HepG2 (cell line): Measurements from ENCODE around the gene COPB2. TPM values are rescaled to one million over a fixed set of nuclear protein-coding genes. Genes with fewer than 3 reads are reported as not detected.
A peak's percentile ranks its signal among the peaks of the same experiment; 100 is the strongest.

Experiments used
- ATAC-seq: fragments of 200-7000 bp; cut with Tn5 transposase; 3 replicates; pipeline ENCODE4 v1.9.1; 2020; ENCODE audit warnings: mild to moderate bottlenecking, moderate library complexity
- BruUV-seq: library from RNA; stranded (reverse); fragments of 400-500 nt; replicated peaks from 2 replicates; lab custom pipeline; 2021; lab: Mats Ljungman, UMichigan
- CTCF ChIA-PET: fragments of 300-600 bp; formaldehyde crosslinking; extraction: SDS; loops from one replicate; lab custom pipeline; 2021; ENCODE audit warnings: low total read pairs, inconsistent platforms, low intra/inter-chr PET ratio; lab: Yijun Ruan, JAX
- POLR2A ChIA-PET: fragments of 350-600 bp; sonication (Branson Sonifier 250); formaldehyde crosslinking; loops from one replicate; lab custom pipeline; 2020; ENCODE audit warnings: antibody characterized with exemption, inconsistent platforms; lab: Yijun Ruan, JAX
- DNase-seq: peaks from one replicate; pipeline ENCODE4 v3.0.0-alpha.2; 2015; ENCODE audit warnings: low spot score
- FAIRE-seq: peaks from 3 replicates; lab custom pipeline; 2011; peaks lifted over from hg19 to GRCh38; lab: Jason Lieb, UNC
- H2AFZ ChIP-seq: one replicate; pipeline ENCODE4 v1.6.1; 2011; ENCODE audit warnings: low read length, inconsistent platforms
- H3K27ac ChIP-seq: fragments of 300-600 bp; 3 replicates; pipeline ENCODE4 v1.8.0; 2011; ENCODE audit warnings: mixed run types, mild to moderate bottlenecking, mixed read lengths, low read length, inconsistent platforms; ENCODE audit not compliant: insufficient read depth; ENCODE audit errors: extremely low read length
- H3K27me3 ChIP-seq, 2 experiments: fragments of 200-600 bp in 1 of 2; 2 replicates in 1 of 2; 3 replicates in 1 of 2; pipeline versions ENCODE4 v1.6.0 to v1.8.0; 2011; ENCODE audit warnings: low read length in 2 of 2, mild to moderate bottlenecking in 2 of 2, moderate library complexity in 2 of 2, inconsistent platforms in 1 of 2; ENCODE audit not compliant: insufficient read depth in 2 of 2, control insufficient read depth in 1 of 2
- H3K36me3 ChIP-seq, 2 experiments: fragments of 200-600 bp in 1 of 2; replicated peaks in 1 of 2; 2 replicates in 1 of 2; 3 replicates in 1 of 2; pipeline versions ENCODE4 v1.5.1 to v1.8.0; 2011; ENCODE audit warnings: low read length in 2 of 2, inconsistent platforms in 1 of 2; ENCODE audit not compliant: insufficient read depth in 2 of 2, control insufficient read depth in 1 of 2
- H3K4me1 ChIP-seq: 2 replicates; pipeline ENCODE4 v1.5.1; 2012; ENCODE audit warnings: low read length, inconsistent platforms; ENCODE audit not compliant: insufficient read depth
- H3K4me2 ChIP-seq: 2 replicates; pipeline ENCODE4 v1.6.0; 2011; ENCODE audit warnings: low read depth, low read length, inconsistent platforms
- H3K4me3 ChIP-seq, 3 experiments: fragments of 200-600 bp in 1 of 3; sonication (generic), shearing (Covaris generic) in 1 of 3; replicated peaks in 1 of 3; 2 replicates each; pipeline ENCODE4 v1.5.1; 2011 to 2016; ENCODE audit warnings: low read length in 3 of 3, inconsistent platforms in 2 of 3, low read depth in 2 of 3, mild to moderate bottlenecking in 2 of 3, control low read depth in 1 of 3, mixed read lengths in 1 of 3; ENCODE audit not compliant: insufficient read depth in 1 of 3
- H3K79me2 ChIP-seq: one replicate; pipeline ENCODE4 v1.6.1; 2011; ENCODE audit warnings: low read length, inconsistent platforms; ENCODE audit not compliant: insufficient read depth
- H3K9ac ChIP-seq: 2 replicates; pipeline ENCODE4 v1.6.0; 2011; ENCODE audit warnings: mild to moderate bottlenecking, low read depth, low read length, inconsistent platforms; ENCODE audit not compliant: insufficient read depth
- H3K9me3 ChIP-seq: 2 replicates; pipeline ENCODE4 v1.5.1; 2012; ENCODE audit warnings: mild to moderate bottlenecking, low read length
- H4K20me1 ChIP-seq: 2 replicates; pipeline ENCODE4 v1.6.0; 2011; ENCODE audit warnings: inconsistent platforms, mild to moderate bottlenecking, low read length, moderate library complexity; ENCODE audit not compliant: insufficient read depth
- AHR ChIP-seq: IDR thresholded peaks from 2 replicates; pipeline ENCODE4 v1.6.1; 2018; ENCODE audit warnings: missing genetic modification reagents, missing compliant biosample characterization
- ASH2L ChIP-seq: fragments of 300-600, 200-600 bp; sonication (generic); IDR thresholded peaks from 2 replicates; pipeline ENCODE4 v1.7.0; 2017; ENCODE audit warnings: low read depth, mild to moderate bottlenecking, moderate library complexity, mixed read lengths, low read length; ENCODE audit not compliant: insufficient read length
- KDM6A ChIP-seq: IDR thresholded peaks from 2 replicates; pipeline ENCODE4 v1.6.1; 2016; ENCODE audit warnings: low read depth
- MAZ ChIP-seq, 2 experiments: sonication (generic) in 1 of 2; formaldehyde crosslinking in 1 of 2; IDR thresholded peaks; 2 replicates each; pipeline versions ENCODE4 v1.5.0 to v1.6.1; 2012 to 2020; ENCODE audit warnings: low read depth in 2 of 2, mild to moderate bottlenecking in 2 of 2, borderline replicate concordance in 1 of 2, improper control_type of control experiment in 1 of 2, low read length in 1 of 2, missing genetic modification reagents in 1 of 2, moderate library complexity in 1 of 2
- NCOR1 ChIP-seq: fragments of 200-600 bp; sonication (generic); IDR thresholded peaks from 2 replicates; pipeline ENCODE4 v1.7.0; 2017; ENCODE audit warnings: antibody characterized with exemption, low read length, borderline replicate concordance
- SOX13 ChIP-seq, 3 experiments: fragments of 450-650 bp in 1 of 3; sonication (generic) in 1 of 3; formaldehyde crosslinking in 1 of 3; IDR thresholded peaks in 2 of 3; conservative IDR thresholded peaks in 1 of 3; 2 replicates each; pipeline versions ENCODE4 v1.5.0 to v1.6.1; 2016 to 2020; ENCODE audit warnings: antibody characterized with exemption in 1 of 3, mild to moderate bottlenecking in 1 of 3, missing compliant biosample characterization in 1 of 3, missing genetic modification reagents in 1 of 3, moderate library complexity in 1 of 3
- SP5 ChIP-seq: IDR thresholded peaks from 2 replicates; pipeline ENCODE4 v1.6.1; 2016; ENCODE audit warnings: low read depth, borderline replicate concordance
- ZMAT3 ChIP-seq: sonication (generic); formaldehyde crosslinking; conservative IDR thresholded peaks from 2 replicates; pipeline ENCODE4 v1.7.0; 2021; ENCODE audit warnings: missing genetic modification reagents
- ZNF225 ChIP-seq: sonication (generic); formaldehyde crosslinking; IDR thresholded peaks from 2 replicates; pipeline ENCODE4 v1.4.0; 2020; ENCODE audit warnings: mild to moderate bottlenecking, missing genetic modification reagents
- ZNF552 ChIP-seq: sonication (generic); formaldehyde crosslinking; IDR thresholded peaks from 2 replicates; pipeline ENCODE4 v1.9.0; 2022; ENCODE audit warnings: missing genetic modification reagents, mild to moderate bottlenecking, borderline replicate concordance
- ZNF570 ChIP-seq: sonication (generic); formaldehyde crosslinking; IDR thresholded peaks from 2 replicates; pipeline ENCODE4 v1.4.0; 2020; ENCODE audit warnings: mild to moderate bottlenecking, missing genetic modification reagents, borderline replicate concordance
- ZNF768 ChIP-seq: sonication (generic); formaldehyde crosslinking; IDR thresholded peaks from 2 replicates; pipeline ENCODE4 v1.4.0; 2020; ENCODE audit warnings: missing genetic modification reagents
- ZNF891 ChIP-seq: sonication (generic); formaldehyde crosslinking; IDR thresholded peaks from 2 replicates; pipeline ENCODE4 v1.5.0; 2020; ENCODE audit warnings: mild to moderate bottlenecking, missing genetic modification reagents
- WGBS: methylation state at CpG from one replicate; pipeline ENCODE4 v1.1.6; 2017; ENCODE audit warnings: low lambda C conversion rate; 5-methylcytosine and 5-hydroxymethylcytosine counted together
- in situ Hi-C: cut with HindIII; loops from 2 replicates; pipeline ENCODE4 v1.10.0; 2017; ENCODE audit warnings: low pct_unique_long_range_greater_than_20kb; ENCODE audit not compliant: extremely low pct_ligation_motif_present
- intact Hi-C: fragments of 100-400 bp; cut with micrococcal nuclease; formaldehyde crosslinking; loops from one replicate; pipeline ENCODE4 v1.10.0; 2022; ENCODE audit not compliant: unreplicated experiment
- polyA plus RNA-seq, 8 experiments: library from polyadenylated mRNA; depleted of rRNA in 3 of 8; stranded (reverse) in 7 of 8; unstranded in 1 of 8; fragments of >200 nt; fragmentation: Illumina TruSeq in 4 of 8; extraction: Trizol in 4 of 8; gene quantifications; 2 replicates each; pipeline versions ENCODE4 v1.2.1 to v1.2.3, GENCODE V29; 2011 to 2016; ENCODE audit warnings: low read depth in 4 of 8, missing spikeins in 1 of 8, mixed read lengths in 1 of 8; ENCODE audit not compliant: insufficient read depth in 1 of 8
- total RNA-seq, 5 experiments: library from RNA; depleted of rRNA; stranded (reverse); fragments of >200 nt; fragmentation: Illumina TruSeq; extraction: Trizol; gene quantifications; 2 replicates each; pipeline ENCODE4 v1.2.3, GENCODE V29; 2016; ENCODE audit warnings: low read depth in 1 of 5
- TF ChIP-seq, protein P1 (sequence below): sonication (generic); formaldehyde crosslinking; IDR thresholded peaks from 2 replicates; pipeline ENCODE4 v1.4.0; 2020; ENCODE audit warnings: low read depth, mild to moderate bottlenecking, missing genetic modification reagents
- TF ChIP-seq, protein P2 (sequence below): sonication (generic); formaldehyde crosslinking; IDR thresholded peaks from 2 replicates; pipeline ENCODE4 v1.8.0; 2022; ENCODE audit warnings: mild to moderate bottlenecking, missing genetic modification reagents; ENCODE audit not compliant: insufficient replicate concordance

Gene COPB2
- total and polyA plus RNA-seq, 2 of the 13 experiments (the other 11 are each of a cell fraction or from before 2014, with no cell fraction given), result 83.3 to 217 TPM

GRCh38 chr3:139332092-139332491 lies 57.4 kb downstream of the COPB2 start:
- intact Hi-C loops (no loop called here), in situ Hi-C loops (no loop called here)
- 0% methylated on average over 2 of the region's 2 CpGs for WGBS
- POLR2A ChIA-PET, result no interaction called here
- Histone ChIP-seq H3K27me3 (peaks cover 4 to 21% of the 10 kb centered on the region in 2 experiments; a peak in 4 of 5 replicates), H3K27ac (no peak overlapping the region), H3K79me2 (no peaks in the 10 kb centered on the region), H4K20me1 (no peaks in the 10 kb centered on the region), H3K4me2 (no peak overlapping the region), H3K9me3 (no peaks in the 10 kb centered on the region), H3K9ac (no peak overlapping the region), H3K36me3 (no peaks in the 10 kb centered on the region), H3K4me1 (peaks cover 4% of the 10 kb centered on the region; the same call in 1 of the 2 replicates), H2AFZ (no peak overlapping the region), H3K4me3 (no peak overlapping the region)
- no peak for DNase-seq
- ATAC-seq, result no peak
- no peak for FAIRE-seq
- TF ChIP-seq ZNF552 (CRISPR knock-in tag) (no peak), SP5 (CRISPR knock-in tag) (no peak), AHR (CRISPR knock-in tag) (no peak), ZMAT3 (no peak), ASH2L (no peak), ZNF768 (CRISPR knock-in tag) (no peak)
- TF ChIP-seq, protein P1, sequence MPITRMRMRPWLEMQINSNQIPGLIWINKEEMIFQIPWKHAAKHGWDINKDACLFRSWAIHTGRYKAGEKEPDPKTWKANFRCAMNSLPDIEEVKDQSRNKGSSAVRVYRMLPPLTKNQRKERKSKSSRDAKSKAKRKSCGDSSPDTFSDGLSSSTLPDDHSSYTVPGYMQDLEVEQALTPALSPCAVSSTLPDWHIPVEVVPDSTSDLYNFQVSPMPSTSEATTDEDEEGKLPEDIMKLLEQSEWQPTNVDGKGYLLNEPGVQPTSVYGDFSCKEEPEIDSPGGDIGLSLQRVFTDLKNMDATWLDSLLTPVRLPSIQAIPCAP (CRISPR knock-in tag), result no peak
- CTCF ChIA-PET, result no interaction called here
- no TSS peak for BruUV-seq

DNA sequence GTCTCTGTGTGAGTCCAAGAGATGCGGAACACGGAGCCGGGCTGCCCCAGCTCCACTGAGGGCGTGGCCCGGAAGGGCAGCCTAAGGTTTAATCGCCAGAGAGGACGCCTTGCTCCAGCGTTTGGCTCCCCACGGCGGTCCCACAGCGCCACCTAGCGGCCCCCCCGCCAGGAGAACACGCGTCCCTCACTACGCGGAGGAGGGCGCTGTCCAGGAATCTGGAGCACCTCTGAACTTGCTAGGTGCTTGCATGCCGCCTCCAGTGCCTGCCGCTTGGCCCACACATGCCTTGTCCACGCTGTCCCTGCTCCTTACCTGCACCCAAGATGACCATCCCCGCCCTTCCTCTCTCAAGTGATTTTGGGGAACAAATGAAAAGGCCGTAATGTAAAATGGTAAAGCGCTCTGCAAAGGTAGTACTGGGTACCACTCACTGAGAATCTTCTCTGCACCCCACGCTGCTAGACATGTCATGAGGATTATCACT lies 60.0 kb downstream of the COPB2 start:
- peak; percentile 76 for DNase-seq
- FAIRE-seq, result peak; percentile 40
- in situ Hi-C loops (loop anchor here (5.0 kb wide), 2 partner anchors 217 to 392 kb away; no protein-coding TSS in a partner anchor), intact Hi-C loops (loop anchor here (1.0 to 10.0 kb wide), 4 partner anchors 125 to 393 kb away; no protein-coding TSS in a partner anchor)
- Histone ChIP-seq H3K4me3 (no peak overlapping the region; a peak in 1 of 6 replicates), H3K9ac (no peak overlapping the region), H2AFZ (no peak overlapping the region), H3K27ac (no peak overlapping the region), H3K4me1 (peaks cover 4% of the 10 kb centered on the region; the same call in 1 of the 2 replicates), H3K4me2 (peak overlapping the region; percentile 45), H3K9me3 (no peaks in the 10 kb centered on the region), H3K27me3 (peaks cover 4 to 28% of the 10 kb centered on the region in 2 experiments; a peak in 4 of 5 replicates), H4K20me1 (no peaks in the 10 kb centered on the region), H3K36me3 (no peaks in the 10 kb centered on the region), H3K79me2 (no peaks in the 10 kb centered on the region)
- 14% methylated on average over 12 of the region's 25 CpGs for WGBS
- POLR2A ChIA-PET, result no interaction called here
- CTCF ChIA-PET, result interaction anchor here (0.6 to 2.7 kb wide), 7 partner anchors 216 to 406 kb away, joined by 3 to 45 read pairs (median 4); no protein-coding TSS in a partner anchor
- BruUV-seq, result no TSS peak
- peak; percentile 98 for ATAC-seq
- TF ChIP-seq MAZ (IDR thresholded peaks at IDR 0.05; ENCODE audit: borderline replicate concordance, low read depth, low read length) (peak; percentile 35; the same call in 1 of the 2 replicates), MAZ (CRISPR knock-in tag; IDR thresholded peaks at IDR 0.05; ENCODE audit: low read depth) (no peak), KDM6A (CRISPR knock-in tag) (no peak), ZNF570 (CRISPR knock-in tag) (no peak), SOX13 (IDR thresholded peaks at IDR 0.05) (no peak), SOX13 (CRISPR knock-in tag; conservative IDR thresholded peaks at IDR 0.05 in 1 of 2, IDR thresholded peaks at IDR 0.05 in 1 of 2) (no peak), ZNF225 (CRISPR knock-in tag) (peak; percentile 93), NCOR1 (no peak), ZNF891 (no peak)
- TF ChIP-seq, protein P2, sequence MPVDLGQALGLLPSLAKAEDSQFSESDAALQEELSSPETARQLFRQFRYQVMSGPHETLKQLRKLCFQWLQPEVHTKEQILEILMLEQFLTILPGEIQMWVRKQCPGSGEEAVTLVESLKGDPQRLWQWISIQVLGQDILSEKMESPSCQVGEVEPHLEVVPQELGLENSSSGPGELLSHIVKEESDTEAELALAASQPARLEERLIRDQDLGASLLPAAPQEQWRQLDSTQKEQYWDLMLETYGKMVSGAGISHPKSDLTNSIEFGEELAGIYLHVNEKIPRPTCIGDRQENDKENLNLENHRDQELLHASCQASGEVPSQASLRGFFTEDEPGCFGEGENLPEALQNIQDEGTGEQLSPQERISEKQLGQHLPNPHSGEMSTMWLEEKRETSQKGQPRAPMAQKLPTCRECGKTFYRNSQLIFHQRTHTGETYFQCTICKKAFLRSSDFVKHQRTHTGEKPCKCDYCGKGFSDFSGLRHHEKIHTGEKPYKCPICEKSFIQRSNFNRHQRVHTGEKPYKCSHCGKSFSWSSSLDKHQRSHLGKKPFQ, result no peak
